HG03457 (cell line): Measurements from ENCODE around the gene RIMKLB.
"Not testable (repeated sequence)": the region's sequence is repeated elsewhere in the genome, so short reads cannot be mapped to it uniquely, and the experiment has no call there.

Experiments used
- ATAC-seq: cut with Tn5 transposase; IDR thresholded peaks from one replicate; pipeline ENCODE4 v1.9.1; 2021; ENCODE audit warnings: moderate number of reproducible peaks; ENCODE audit not compliant: unreplicated experiment

Gene RIMKLB

DNA sequence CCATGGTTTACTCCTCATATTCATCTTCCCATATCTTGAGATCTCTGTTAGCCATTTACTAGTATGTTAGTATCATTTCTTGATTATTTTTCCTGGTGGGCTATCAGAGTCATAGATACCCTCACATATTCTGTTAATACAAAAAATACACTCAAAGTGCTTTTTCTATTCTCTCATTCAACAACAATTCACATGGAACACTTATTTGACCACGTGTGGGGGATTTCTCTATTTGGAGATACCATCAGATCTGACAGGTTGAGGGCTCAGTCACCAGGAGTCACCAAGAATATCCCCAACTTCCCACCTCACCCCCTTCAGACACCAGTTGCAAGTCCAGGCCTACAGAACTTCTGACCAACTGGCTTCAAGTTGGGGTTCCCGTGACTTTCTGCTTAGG, 72.7 kb downstream of the RIMKLB start:
- ATAC-seq = no peak

DNA sequence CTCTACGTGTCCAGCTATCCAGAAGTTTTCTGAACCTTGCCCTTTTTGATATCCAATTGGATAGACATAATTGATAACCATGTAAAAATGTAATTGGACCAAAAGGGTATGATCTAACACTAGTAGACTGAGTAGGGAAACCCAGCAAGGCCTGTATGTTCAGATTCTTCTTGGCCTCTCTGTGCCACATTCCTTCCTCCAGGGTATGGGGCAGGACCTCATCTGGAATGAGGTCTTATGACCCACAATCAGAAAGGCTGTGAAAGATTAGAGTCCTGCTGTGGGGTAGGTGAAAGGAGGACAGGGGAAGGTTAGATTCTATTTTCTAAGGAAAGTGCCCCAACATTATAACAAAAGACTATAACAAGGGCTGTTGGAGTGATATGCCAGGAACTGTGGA, 73.3 kb downstream of the RIMKLB start:
- no peak for ATAC-seq

DNA sequence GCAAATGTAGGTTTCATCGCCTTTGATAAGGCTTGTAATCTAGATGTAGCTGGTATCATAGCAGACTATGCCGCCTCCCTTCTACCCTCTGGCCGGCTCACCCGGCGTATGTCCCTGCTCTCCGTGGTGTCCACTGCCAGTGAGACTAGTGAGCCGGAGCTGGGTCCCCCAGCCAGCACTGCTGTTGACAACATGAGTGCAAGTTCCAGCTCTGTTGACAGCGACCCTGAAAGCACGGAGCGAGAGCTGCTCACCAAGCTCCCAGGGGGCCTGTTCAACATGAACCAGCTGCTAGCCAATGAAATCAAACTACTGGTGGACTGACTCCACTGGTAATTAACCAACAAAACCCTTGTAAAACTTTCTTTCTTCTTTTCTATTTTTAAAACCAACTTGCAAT, 75.7 kb downstream of the RIMKLB start:
- ATAC-seq = no peak

DNA sequence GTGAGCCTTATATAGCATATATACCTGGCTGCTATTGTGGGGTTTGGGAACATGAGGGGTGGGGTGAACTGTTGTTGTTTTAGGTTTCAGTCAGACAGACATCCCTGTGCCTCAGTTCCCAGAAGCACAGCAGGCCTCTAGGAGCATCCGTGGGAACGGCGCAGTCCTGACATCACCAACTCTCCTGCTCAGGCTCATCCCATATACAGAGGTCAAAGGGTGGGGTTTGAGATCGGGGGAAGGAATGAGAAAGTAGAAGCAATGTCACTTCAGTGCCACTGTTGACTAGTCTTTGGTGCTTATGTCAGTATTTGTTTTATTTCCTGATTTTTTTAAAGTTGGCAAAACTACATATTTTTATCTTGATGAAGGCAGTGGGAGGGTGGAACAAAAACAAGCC, 81.5 kb downstream of the RIMKLB start:
- no peak for ATAC-seq

DNA sequence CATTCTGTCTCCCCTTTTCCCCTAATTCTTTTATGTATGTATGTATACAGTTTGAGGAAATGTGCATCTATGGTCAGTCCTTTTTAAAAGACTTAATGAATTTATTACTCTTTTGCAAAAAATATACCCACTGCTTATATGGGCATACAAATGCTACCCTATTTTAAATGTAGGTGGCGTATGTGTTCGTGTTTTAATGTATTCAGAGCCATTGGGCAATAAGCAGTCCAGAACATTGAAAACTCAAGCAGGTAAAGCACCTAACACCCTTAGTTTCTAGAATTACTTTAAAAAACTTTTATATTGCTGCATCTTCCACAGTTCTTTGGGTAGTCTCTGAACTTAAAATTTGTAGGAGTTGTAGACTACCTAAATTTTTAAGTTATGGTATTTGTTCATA, 82.1 kb downstream of the RIMKLB start:
- no peak for ATAC-seq

DNA sequence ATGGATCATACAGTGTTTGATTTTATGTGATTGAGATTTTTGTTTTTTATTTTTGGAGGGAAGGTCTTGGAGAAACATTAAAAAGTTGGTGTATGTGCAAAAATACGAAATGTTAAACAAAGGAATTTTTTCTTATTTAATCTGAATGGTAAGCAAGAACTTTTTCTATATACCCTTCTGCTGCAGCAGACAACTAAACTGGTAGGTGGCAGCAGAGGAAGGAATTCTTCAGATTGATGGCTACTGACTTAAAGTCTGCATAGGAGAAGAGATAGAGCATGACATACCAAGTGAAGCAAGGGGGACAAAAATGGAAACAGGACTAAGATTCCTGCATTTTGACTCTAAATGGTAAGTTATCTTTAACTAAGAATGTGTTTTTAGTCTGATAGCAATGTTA, 82.6 kb downstream of the RIMKLB start:
- no peak for ATAC-seq

DNA sequence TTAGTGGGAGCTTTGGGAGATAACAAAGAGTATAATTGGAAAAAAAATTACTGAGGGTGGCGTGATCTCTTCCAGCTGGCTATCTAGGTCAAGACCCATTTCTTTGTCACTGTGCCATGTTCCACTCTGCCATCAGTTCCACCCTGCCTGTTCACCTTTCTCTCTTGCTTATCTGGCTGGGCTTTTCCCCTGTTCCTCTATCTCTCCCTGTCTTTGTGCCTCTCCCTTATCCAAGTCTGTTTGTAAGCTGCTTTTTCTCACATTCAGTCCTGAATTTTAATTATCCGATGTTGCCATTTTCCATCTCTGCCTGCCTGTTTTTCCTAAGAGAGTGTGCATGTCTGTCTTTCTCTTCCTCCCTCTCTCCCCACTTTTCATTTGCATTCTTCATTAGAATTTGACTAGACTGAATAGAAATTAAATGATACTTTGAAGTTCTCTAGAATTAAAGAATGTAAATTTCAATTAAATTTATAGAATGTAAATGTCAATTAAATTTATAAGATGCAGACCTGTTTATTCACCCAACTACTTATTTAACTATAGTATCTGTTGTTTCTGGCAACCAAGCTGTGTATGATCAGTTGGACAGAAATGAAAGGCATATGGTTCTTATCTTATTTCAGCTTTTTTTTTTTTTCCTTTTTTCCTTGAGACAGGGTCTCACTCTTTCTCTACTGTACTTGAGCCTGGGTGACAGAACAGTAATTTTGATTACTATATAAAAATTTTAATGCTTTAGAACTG, 83.8 kb downstream of the RIMKLB start:
- ATAC-seq = no peak

DNA sequence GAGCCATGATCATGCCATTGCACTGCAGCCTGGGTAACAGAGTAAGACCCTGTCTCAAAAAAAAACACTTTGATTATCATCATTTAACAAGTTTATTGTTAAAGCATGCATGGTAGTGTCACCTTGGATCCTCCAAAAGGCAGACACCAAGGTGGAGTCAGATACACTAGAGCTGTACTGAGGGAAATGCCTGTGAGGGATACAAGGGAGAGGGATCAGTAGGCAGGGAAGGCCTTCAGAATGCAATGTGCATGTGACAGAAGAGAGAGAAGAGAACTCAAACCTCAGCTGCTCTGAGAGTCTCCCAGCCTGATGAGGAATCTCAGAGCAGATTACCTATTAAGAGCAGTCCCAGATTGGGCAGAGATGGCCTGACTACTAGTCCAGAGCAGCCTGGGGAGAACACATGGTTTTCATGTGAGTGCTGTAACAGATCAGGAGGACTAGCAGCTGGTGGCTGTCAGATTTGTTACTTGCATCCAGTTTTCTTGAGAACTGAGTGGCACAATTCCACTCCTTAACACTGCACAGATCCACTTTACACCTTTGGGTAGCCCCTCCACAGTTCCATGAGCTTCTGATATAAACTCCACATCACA, 86.6 kb downstream of the RIMKLB start:
- ATAC-seq = no peak

DNA sequence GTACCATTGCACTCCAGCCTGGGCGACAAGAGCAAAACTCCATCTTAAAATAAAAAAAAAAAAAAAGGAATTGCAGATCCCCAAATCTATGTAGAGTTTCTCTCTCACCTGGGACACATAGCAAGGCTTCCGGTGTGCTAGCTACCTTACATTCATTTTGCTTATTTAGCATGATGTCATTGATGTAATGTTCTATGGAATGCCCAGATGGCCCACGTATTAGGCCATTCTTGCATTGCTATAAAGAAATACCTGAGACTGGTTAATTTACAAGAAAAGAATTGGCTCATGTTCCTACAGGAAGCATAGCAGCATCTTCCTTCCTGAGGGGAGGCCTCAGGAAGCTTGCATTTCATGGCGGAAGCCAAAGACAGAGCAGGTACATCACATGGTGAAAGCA, 87.7 kb downstream of the RIMKLB start:
- no peak for ATAC-seq

DNA sequence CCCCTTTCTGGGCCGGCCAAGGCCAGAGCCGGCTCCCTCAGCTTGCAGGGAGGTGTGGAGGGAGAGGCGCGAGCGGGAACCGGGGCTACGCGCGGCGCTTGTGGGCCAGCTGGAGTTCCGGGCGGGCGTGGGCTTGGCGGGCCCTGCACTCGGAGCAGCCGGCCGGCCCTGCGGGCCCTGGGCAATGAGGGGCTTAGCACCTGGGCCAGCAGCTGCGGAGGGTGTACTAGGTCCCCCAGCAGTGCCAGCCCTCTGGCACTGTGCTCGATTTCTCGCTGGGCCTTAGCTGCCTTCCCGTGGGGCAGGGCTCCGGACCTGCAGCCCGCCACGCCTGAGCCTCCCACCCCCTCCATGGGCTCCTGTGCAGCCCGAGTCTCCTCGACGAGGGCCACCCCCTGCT, 89.4 kb downstream of the RIMKLB start:
- ATAC-seq = not testable (repeated sequence)

DNA sequence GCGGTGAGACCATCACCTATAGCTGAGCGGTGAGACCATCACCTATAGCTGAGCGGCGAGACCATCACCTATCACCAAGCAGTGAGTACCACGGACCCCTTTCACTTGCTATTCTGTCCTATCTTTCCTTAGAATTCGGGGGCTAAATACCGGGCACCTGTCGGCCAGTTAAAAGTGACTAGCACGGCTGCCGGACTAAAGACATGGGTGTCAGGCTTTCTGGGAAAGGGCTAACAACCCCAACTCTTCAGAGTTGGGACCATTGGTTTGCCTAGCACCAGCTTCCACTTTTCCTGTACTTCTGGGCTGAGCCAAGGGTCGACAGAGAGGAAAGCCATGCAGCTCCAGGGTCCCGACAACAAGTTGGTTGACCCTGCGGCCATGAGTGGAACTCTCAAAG, 90.9 kb downstream of the RIMKLB start:
- ATAC-seq = not testable (repeated sequence)

DNA sequence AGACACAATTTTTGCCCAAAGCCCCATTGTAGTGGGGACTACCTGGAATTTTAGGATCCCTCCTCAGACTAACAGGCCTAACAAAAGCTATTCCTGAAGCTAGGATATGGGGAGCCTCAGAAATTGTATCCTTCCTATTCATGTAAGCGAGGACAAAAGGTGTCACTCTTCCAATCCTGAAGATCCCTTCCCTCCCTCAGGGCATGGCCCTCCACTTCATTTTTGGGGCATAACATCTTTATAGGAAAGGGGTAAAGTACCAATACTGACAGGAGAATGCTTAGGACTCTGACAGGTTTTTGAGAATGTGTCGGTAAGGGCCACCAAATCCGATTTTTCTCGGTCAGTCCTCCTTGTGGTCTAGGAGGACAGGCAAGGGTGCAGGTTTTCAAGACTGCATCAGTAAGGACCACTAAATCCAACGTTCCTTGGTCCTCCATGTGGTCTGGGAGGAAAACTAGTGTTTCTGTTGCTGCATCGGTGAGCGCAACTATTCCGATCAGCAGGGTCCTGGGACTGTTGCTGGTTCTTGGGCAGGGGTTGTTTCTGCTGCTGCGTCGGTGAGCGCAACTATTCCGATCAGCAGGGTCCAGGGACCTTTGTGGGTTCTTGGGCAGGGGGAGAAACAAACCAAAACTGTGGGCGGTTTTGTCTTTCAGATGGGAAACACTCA, 91.7 kb downstream of the RIMKLB start:
- not testable (repeated sequence) for ATAC-seq

DNA sequence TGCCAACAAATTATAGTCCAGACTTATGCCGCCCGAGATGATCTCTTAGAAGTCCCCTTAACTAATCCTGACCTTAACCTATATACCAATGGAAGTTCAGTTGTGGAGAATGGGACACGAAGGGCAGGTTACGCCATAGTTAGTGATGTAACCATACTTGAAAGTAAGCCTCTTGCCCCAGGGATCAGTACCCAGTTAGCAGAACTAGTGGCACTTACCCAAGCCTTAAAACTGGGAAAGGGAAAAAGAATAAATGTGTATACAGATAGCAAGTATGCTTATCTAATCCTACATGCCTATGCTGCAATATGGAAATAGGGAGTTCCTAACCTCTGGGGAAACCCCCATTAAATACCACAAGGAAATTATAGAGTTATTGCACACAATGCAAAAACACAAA, 95.4 kb downstream of the RIMKLB start:
- ATAC-seq = not testable (repeated sequence)

DNA sequence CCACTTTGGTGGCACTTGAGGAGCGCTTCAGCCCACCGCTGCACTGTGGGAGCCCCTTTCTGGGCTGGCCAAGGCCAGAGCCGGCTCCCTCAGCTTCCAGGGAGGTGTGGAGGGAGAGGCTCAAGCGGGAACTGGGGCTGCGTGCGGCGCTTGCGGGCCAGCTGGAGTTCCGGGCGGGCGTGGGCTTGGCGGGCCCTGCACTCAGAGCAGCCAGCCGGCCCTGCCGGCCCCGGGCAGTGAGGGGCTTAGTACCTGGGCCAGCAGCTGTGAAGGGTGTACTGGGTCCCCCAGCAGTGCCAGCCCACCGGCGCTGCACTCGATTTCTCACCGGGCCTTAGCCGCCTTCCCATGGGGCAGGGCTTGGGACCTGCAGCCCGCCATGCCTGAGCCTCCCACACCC, 96.8 kb downstream of the RIMKLB start:
- not testable (repeated sequence) for ATAC-seq

DNA sequence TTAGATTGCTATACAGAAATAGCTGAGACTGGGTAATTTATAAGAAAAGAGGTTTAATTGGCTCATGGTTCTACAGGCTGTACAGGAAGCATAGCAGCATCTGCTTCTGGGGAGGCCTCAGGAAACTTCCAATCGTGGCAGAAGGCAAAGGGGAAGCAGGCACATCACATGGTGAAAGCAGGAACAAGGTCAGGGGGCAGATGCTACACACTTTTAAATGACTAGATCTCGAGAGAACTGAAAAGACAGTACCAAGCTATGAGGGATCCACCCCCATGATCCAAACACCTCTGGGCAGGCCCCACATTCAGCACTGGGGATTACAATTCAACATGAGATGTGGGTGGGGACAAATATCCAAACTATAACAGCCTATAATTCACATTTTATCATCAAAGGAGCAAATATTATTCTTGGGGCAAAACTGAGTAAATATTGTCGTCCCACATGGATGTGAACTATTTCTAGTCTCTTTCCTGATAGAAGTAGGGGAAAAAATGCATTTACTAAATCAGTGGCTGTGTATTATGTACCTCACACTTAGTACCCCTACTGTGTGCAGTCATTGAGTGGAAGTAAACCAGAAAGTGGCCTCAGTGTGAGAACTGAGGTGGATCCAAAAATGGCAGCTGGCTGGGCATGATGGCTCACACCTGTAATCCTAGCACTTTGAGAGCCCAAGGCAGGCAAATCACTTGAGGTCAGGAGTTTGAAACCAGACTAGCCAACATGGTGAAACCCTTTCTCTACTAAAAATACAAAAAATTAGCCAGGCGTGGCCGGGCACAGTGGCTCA, 99.2 kb downstream of the RIMKLB start:
- ATAC-seq = no peak

DNA sequence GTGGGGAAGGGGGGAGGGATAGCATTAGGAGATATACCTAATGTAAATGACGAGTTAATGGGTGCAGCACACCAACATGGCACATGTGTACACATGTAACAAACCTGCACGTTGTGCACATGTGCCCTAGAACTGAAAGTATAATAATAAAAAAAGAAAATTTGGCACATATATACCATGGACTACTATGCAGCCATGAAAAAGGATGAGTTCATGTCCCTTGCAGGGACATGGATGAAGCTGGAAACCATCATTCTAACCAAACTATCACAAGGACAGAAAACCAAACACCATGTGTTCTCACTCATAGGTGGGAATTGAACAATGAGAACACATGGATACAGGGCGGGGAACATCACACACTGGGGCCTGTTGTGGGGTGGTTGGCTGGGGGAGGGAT, 103.4 kb downstream of the RIMKLB start:
- ATAC-seq = not testable (repeated sequence)

DNA sequence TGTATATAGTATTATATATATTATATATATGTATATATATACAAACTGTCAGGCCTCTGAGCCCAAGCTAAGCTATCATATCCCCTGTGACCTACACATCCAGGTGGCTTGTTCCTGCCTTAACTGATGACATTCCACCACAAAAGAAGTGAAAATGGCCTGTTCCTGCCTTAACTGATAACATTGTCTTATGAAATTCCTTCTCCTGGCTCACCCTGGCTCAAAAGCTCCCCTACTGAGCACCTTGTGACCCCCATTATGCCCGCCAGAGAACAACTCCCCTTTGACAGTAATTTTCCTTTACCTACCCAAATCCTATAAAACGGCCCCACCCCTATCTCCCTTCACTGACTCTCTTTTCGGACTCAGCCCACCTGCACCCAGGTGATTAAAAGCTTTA, 107.0 kb downstream of the RIMKLB start:
- ATAC-seq = not testable (repeated sequence)

DNA sequence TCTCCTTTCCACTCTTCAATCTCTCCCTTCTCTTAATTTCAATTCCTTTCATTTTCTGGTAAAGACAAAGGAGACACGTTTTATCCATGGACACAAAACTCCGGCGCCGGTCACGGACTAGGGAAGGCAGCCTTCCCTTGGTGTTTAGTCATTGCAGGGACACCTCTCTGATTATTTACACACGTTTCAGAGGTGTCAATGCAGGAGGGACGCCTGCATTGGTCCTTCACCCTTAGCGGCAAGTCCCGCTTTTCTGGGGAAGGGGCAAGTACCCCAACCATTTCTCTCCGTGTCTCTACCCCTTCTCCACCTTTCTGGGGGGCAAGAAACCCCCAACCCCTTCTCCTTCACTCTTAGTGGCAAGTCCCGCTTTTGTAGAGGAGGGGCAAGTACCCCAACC, 107.7 kb downstream of the RIMKLB start:
- ATAC-seq = not testable (repeated sequence)

DNA sequence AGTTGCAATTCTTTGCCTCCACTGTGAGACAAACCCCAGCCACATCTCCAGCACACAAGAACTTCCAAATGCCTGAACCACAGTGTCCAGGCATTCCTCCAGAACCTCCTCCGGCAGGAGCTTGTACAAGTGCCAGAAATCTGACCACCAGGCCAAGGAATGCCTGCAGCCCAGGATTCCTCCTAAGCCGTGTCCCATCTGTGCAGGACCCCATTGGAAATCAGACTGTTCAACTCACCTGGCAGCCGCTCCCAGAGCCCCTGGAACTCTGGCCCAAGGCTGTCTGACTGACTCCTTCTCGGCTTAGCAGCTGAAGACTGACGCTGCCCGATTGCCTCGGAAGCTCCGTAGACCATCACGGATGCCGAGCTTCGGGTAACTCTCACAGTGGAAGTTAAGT, 109.3 kb downstream of the RIMKLB start:
- not testable (repeated sequence) for ATAC-seq

DNA sequence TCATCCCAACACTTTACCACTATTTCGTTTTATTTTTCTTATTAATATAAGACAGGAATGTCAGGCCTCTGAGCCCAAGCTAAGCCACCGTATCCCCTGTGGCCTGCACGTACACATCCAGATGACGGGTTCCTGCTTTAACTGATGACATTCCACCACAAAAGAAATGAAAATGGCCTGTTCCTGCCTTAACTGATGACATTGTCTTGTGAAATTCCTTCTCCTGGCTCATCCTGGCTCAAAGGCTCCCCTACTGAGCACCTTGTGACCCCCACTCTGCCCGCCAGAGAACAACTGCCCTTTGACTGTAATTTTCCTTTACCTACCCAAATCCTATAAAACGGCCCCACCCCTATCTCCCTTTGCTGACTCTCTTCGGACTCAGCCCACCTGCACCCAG, 112.3 kb downstream of the RIMKLB start:
- not testable (repeated sequence) for ATAC-seq

DNA sequence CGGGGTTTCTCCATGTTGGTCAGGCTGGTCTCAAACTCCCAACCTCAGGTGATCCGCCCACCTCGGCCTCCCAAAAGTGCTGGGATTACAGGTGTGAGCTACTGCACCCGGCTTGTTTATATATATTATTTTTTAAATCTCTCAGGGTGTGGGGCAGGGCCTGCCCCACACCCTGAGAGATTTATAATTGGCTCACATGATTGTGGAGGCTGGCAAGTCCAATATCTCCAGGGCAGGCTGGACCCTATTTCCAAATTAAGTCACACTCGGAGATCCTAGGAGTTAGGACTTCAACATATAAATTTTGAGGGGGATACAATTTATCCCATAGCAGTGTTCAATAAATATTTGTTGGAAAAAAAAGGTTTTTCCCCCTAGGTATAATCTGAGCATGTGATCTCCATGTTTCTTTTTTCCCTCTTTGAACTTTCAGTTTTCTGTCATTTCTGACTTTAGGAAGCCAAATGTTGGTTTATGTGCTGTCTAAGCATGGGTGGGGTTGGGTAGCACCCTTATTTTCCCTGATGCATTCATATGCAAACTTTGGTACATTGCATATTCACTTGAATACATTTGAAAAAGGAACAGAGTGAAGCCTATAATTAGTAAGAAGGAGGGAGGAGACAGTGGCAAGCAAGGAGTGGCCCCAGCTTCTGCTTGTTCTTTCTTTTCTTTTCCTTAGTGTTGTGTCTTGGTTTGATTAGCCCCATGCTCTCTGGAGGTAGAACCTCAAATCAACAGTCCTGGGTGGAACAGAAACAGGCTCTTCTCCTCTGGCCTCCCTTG, 116.0 kb downstream of the RIMKLB start:
- no peak for ATAC-seq
